Measurements from ENCODE around the gene ITGB5.

Gene ITGB5

GRCh38 chr3:124751501-124751900 is 135.7 kb downstream of the ITGB5 start:
- TF ChIP-seq FOXM1 (IDR thresholded peaks at IDR 0.05; ENCODE audit: borderline replicate concordance, low read depth) (no peak), USF1 (IDR thresholded peaks at IDR 0.05) (no peak), ZBTB7A (IDR thresholded peaks at IDR 0.05; ENCODE audit: low read depth) (no peak), TEAD4 (IDR thresholded peaks at IDR 0.05) (no peak), TAF1 (IDR thresholded peaks at IDR 0.05; ENCODE audit: low read depth) (no peak), MAX (IDR thresholded peaks at IDR 0.05) (no peak), EGR1 (IDR thresholded peaks at IDR 0.05) (no peak), CREB1 (IDR thresholded peaks at IDR 0.05; ENCODE audit: low read depth) (no peak), EP300 (IDR thresholded peaks at IDR 0.05; ENCODE audit: borderline replicate concordance) (no peak), REST (IDR thresholded peaks at IDR 0.05; ENCODE audit: low read depth) (no peak), CEBPB (IDR thresholded peaks at IDR 0.05) (no peak)

GRCh38 chr3:124748560-124749198 is 138.5 kb downstream of the ITGB5 start:
- TF ChIP-seq EP300 (IDR thresholded peaks at IDR 0.05; ENCODE audit: borderline replicate concordance) (no peak), ZBTB7A (IDR thresholded peaks at IDR 0.05; ENCODE audit: low read depth) (no peak)

GRCh38 chr3:124747111-124747981 is 139.8 kb downstream of the ITGB5 start:
- TF ChIP-seq MAX (IDR thresholded peaks at IDR 0.05) (no peak), YY1 (IDR thresholded peaks at IDR 0.05; ENCODE audit: low read depth) (no peak), EP300 (IDR thresholded peaks at IDR 0.05; ENCODE audit: borderline replicate concordance) (no peak), TAF1 (IDR thresholded peaks at IDR 0.05; ENCODE audit: low read depth) (no peak), RAD21 (IDR thresholded peaks at IDR 0.05; ENCODE audit: low read depth) (no peak), USF1 (IDR thresholded peaks at IDR 0.05) (no peak)

GRCh38 chr3:124745756-124746155 is 141.4 kb downstream of the ITGB5 start:
- TF ChIP-seq TAF1 (IDR thresholded peaks at IDR 0.05; ENCODE audit: low read depth) (no peak), NFIC (IDR thresholded peaks at IDR 0.05) (no peak), ZBTB7A (IDR thresholded peaks at IDR 0.05; ENCODE audit: low read depth) (no peak), EGR1 (IDR thresholded peaks at IDR 0.05) (no peak), USF1 (IDR thresholded peaks at IDR 0.05) (no peak), TEAD4 (IDR thresholded peaks at IDR 0.05) (no peak), EP300 (IDR thresholded peaks at IDR 0.05; ENCODE audit: borderline replicate concordance) (no peak), YY1 (IDR thresholded peaks at IDR 0.05; ENCODE audit: low read depth) (no peak), MAX (IDR thresholded peaks at IDR 0.05) (no peak), RAD21 (IDR thresholded peaks at IDR 0.05; ENCODE audit: low read depth) (no peak)

DNA sequence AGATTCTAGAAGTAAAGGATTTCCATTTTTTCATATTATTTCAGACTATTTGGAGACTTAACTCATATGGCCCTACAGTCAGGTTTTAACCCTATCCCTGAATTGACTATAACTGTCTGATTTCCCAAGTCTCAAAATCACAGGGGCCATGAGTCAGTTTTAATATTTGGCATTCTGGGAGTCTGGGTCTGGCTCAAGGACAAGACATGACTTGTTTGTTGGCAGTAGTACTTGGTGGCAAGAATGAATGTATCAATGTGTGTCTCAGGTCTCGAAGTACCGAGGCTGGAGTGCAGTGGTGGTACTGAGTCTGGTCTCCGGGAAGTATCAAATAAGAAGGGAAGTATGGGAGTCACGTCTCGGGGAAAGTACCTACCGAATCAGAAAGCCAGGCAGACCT is 146.1 kb downstream of the ITGB5 start:
- no peak for TF ChIP-seq YY1 (IDR thresholded peaks at IDR 0.05; ENCODE audit: low read depth)
- TF ChIP-seq CREB1 (IDR thresholded peaks at IDR 0.05; ENCODE audit: low read depth), result no peak
- no peak for TF ChIP-seq TEAD4 (IDR thresholded peaks at IDR 0.05)
- TF ChIP-seq MAX (IDR thresholded peaks at IDR 0.05), result no peak
- no peak for TF ChIP-seq FOXM1 (IDR thresholded peaks at IDR 0.05; ENCODE audit: borderline replicate concordance, low read depth)
- no peak for TF ChIP-seq ZBTB7A (IDR thresholded peaks at IDR 0.05; ENCODE audit: low read depth)
- no peak for TF ChIP-seq RAD21 (IDR thresholded peaks at IDR 0.05; ENCODE audit: low read depth)
- TF ChIP-seq NFIC (IDR thresholded peaks at IDR 0.05), result no peak
- TF ChIP-seq EP300 (IDR thresholded peaks at IDR 0.05; ENCODE audit: borderline replicate concordance), result no peak
- no peak for TF ChIP-seq EGR1 (IDR thresholded peaks at IDR 0.05)

GRCh38 chr3:124731760-124732159 is 155.4 kb downstream of the ITGB5 start:
- TF ChIP-seq YY1 (IDR thresholded peaks at IDR 0.05; ENCODE audit: low read depth) (no peak), MAX (IDR thresholded peaks at IDR 0.05) (no peak), FOXM1 (IDR thresholded peaks at IDR 0.05; ENCODE audit: borderline replicate concordance, low read depth) (no peak), CEBPB (IDR thresholded peaks at IDR 0.05) (no peak), NFIC (IDR thresholded peaks at IDR 0.05) (no peak)

All from Ishikawa (cell line).